GM18873 (cell line): ENCODE measurements around the gene CLCN1.
"Not testable (repeated sequence)": the region's sequence is repeated elsewhere in the genome, so short reads cannot be mapped to it uniquely, and the experiment has no call there.

Experiments
- ATAC-seq: cut with Tn5 transposase; IDR thresholded peaks from one replicate; pipeline ENCODE4 v1.9.1; 2021; ENCODE audit warnings: mild to moderate bottlenecking, moderate library complexity, moderate number of reproducible peaks; ENCODE audit not compliant: unreplicated experiment, low FRiP score

CLCN1 gene

DNA sequence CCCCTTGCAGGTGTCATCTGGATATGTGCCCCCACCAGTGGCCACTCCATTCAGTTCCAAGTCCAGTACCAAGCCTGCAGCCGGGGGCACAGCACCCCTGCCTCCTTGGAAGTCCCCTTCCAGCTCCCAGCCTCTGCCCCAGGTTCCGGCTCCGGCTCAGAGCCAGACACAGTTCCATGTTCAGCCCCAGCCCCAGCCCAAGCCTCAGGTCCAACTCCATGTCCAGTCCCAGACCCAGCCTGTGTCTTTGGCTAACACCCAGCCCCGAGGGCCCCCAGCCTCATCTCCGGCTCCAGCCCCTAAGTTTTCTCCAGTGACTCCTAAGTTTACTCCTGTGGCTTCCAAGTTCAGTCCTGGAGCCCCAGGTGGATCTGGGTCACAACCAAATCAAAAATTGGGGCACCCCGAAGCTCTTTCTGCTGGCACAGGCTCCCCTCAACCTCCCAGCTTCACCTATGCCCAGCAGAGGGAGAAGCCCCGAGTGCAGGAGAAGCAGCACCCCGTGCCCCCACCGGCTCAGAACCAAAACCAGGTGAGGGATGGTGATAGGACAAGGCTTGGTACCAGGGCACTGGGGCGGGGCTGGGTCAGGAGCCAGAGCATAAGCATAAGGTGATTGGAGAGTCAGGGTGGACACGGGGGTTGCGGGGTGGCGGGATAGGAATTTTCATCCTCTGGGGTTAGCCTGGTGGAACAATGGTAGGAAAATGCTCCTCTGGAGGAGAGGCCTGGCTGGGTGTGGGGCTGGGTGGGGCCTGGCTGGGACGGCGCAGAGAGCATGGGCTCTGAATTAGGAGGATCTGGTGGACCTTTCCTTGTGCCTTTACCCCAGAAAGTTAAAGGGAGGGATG, 67.1 kb downstream of the CLCN1 start:
- no peak for ATAC-seq

DNA sequence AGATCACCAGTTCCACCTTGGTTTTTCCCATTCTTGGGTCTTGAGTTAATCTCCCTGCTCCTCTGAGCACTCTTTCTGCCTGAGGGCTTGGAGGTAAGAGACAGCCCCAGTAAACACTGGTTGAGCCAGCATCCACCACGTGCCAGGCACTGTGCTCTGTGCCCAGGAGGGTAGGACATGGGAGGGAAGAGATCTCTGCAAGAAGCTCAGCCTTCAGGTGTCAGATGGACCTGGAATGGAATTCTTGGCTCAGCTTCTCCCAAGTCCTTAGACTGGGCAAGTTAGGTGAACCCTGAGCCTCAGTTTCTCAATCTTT, 67.7 kb downstream of the CLCN1 start:
- no peak for ATAC-seq

DNA sequence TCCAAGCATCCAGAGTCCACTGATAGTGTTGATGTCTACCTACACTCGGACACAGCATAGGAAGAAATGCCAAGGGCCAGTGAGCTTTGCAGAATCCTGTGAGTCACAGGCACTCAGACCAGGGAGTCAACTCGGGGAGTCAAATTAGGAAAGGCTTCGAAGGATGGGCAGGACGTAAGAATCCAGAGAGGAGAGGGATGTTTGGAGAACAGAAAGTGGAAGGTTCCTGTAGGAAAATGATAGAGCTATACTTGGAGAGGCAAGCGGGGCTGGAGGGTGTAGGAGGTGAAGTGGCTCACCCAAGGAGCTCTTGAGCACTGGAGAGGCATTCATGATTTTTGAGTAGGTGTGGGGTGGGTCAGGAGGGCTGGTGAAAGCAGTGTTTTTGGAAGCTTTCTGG, 68.2 kb downstream of the CLCN1 start:
- ATAC-seq = no peak

DNA sequence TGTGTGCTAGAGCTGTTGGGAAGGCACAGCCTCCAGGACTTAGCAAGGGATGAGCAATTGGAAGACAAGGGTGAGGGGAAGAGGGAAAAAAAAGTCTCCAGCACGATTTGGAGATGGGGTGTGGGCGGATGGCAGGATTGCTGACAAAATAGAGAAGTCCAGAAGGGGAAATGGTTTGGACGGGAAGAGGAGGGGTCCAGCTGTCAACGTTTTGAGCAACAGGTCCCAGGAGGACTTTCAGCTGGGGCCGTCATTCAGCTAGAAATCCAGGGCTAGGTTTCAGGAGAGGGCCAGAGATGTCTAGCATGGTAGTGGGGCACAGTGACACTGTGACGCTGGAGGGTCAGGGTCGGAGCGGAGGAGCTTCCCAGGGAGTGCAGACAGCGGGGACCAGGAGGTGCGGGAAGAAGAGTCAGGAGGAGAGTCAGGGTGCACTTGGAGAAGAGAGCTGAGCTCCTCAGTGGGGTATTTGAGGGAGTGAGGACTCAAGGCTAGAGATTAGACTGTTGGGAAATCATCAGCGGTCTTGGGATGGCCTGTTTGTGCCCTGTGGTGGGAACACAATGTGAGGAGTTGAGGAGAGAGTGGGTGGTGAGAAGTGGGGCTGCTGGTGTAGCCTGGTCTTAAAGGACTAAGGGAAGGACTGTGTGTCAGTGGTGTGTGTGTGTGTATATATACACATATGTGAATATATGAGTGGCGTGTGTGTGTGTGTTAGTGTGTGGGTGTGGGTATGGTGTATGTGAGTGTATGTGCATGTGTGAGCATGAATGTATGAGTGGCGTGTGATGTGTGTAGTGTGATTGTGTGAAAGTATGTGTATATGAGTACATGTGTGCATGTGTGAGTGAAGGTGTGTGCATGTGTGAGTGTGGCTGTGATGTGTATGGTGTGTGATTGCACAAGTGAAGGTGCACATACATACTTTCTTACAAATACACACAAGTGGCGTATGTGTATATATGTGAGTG, 69.0 kb downstream of the CLCN1 start:
- ATAC-seq = no peak

DNA sequence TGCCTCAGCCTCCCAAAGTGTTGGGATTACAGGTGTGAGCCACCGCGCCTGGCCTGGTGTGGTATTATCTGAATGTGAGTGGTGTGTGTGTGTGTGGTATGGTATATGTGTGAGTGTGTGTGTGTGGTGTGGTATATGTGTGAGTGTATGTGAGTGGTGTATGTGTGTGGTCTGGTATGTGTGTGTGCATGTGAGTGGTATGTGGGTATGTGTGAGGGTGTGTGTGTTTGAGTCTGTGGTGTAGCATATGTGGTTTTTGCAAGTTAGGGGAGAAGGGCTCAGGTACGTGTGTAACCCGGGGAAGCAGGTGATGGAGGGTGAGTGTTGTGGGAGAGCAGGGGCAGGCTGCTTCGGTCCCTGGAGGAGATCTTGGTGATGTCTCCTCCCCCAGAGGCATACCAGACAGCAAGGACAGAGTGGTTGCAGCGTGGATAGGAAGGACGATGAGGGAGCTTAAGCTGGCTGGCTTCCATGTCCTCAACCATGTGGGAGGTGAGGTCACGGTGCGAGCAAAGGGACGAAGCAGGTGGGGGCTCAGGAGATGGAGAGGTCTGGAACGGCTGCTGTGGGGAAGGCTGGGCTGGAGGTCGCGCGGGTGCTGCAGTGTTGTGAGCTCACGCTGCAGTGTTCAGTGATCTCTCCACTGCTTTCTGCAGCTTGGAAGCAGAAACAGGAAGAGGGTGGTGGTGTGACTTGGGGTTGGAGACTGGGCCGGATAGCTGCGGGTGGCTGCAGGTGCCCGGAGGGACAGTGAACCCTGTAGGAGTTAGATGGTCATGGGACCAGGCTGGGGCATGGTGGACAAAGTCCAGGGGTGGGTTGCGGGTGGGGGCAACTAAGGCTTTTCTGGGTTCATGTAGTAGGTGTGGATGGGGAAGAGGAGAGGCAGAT, 70.2 kb downstream of the CLCN1 start:
- no peak for ATAC-seq

DNA sequence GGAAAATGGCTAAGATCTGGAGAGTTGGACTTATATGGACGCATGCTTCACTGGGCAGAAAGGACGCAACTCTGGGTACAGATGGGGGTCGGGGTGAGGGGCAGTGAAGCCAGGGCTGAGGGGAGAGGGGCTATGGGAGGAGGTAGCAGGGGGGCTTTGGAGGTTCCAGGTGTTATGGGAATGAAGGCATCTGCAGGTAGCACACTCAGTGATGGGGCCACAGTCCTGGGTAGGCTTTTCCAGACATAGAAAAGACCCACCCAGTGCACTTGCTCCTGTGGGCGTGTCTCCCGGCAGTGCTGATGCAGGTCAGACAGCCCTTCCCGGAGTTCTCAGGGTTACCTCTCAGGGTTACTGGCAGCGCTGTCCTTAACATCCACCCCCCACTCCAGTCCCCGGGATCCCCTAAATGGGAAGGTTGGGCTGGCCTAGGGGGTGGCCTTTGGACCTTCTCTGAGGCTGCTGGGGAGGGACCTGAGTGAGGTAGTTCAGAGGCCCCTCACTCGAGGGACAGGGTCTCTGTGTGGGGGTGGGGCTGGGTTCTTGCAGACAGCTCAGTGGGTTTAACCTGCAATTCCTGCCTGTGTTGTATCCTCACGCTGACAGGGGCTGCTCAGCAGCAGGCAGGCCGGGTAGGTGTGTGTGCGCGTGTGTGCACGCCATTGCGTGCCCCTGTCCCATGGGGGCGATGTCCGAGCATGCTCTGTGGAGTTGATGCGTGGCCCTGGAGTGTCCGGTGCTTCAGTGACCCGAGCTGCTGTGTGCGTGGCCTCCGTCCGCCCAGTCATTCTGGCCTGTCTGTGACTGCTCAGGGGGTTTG, 71.5 kb downstream of the CLCN1 start:
- ATAC-seq = no peak

DNA sequence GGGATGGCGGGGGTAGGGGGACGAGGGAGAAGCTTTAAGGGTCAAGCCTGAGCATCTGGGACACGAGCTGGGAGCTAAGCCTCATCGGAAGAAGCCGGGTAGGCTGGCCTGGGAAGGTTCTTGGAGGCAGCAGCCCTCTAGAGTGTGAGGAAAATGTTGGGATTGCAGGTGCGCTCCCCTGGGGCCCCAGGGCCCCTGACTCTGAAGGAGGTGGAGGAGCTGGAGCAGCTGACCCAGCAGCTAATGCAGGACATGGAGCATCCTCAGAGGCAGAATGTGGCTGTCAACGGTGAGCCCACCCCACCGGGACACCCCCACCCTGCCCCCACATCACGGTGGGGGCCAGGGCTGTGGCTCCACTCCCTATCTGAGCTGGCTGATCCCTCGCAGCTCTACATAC, 72.1 kb downstream of the CLCN1 start:
- no peak for ATAC-seq

DNA sequence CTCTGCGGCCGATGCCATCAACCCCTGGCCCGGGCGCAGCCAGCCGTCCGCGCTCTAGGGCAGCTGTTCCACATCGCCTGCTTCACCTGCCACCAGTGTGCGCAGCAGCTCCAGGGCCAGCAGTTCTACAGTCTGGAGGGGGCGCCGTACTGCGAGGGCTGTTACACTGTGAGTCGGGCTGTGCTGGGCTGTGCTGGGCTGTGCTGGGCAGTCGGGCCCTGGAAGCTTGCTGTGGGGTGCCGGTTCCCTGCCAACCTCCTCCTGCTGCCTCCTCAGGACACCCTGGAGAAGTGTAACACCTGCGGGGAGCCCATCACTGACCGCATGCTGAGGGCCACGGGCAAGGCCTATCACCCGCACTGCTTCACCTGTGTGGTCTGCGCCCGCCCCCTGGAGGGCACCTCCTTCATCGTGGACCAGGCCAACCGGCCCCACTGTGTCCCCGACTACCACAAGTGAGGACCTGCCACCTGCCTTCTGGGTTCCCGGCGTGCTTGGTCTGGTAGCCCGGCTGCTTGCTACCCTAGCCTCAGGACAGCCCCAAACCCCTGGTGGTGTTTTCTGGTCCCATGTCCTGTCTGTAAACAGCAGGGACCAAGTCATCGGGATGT, 72.7 kb downstream of the CLCN1 start:
- no peak for ATAC-seq

DNA sequence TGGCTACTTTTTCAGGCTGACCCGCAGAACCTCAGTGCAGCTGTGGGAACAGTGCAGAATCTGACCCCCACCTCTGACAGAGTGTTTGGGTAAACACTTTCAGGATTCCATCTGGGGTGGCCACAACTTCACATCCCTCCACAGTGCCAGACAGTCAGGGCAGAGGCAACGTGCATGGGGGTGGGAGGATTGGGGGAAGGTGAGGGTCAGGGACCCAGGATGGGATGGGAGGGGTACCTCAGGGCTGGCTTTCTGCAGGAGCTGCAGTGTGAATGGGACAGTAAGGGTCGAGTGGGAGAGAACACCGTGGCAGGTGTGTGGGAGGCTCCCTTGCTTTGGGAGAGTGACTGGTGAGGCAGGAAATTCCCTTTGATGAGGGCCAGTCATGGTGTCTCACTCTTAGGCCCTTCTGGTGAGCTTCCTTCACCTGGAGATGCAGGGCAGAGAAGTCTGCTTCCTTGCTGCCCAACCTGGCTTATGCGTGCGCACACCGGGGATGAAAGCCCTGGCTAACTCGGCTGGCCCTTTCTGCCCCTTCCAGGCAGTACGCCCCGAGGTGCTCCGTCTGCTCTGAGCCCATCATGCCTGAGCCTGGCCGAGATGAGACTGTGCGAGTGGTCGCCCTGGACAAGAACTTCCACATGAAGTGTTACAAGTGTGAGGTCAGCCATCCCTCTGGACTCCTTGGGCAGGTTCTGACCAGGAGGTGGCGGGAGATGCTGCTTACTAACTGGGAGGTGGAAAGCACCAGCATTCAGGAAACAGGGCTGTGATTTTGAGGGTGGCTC, 73.6 kb downstream of the CLCN1 start:
- no peak for ATAC-seq

DNA sequence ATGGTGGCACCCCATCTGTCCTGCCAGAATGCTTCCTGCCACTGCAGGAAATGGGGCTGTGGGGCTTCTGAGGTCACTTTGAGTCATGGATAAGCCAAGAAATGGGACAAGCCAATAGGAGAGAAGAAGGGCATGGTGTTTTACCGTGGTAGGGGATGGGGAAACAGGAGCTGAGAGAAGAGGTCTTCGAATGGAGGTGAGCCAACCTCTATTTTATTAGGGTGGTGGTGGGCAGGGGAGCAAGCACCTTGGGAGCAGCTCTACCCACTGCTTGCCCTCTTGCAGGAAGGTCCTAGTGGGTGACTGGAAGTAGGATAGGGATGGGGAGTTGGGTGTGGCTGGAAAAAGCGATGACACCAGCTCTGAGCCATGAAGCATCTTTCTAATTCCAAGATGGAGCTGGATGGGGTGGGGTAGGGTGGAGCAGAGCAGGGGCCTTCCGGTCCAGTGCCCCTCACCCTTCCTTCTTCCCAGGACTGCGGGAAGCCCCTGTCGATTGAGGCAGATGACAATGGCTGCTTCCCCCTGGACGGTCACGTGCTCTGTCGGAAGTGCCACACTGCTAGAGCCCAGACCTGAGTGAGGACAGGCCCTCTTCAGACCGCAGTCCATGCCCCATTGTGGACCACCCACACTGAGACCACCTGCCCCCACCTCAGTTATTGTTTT, 74.3 kb downstream of the CLCN1 start:
- ATAC-seq = no peak

DNA sequence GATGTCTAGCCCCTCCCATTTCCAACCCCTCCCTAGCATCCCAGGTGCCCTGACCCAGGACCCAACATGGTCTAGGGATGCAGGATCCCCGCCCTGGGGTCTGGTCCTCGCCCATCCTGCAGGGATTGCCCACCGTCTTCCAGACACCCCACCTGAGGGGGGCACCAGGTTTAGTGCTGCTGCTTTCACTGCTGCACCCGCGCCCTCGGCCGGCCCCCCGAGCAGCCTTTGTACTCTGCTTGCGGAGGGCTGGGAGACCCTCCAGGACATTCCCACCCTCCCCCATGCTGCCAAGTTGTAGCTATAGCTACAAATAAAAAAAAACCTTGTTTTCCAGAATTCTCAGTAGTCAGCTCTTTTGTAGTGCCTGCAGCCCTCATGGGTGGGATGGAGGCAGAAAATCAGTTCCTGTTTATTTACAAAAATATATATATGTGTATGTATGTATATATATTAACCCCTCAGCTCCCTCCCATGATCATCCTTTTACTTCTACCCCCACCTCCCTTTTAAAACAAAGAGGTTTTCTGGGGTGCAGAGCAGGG, 74.9 kb downstream of the CLCN1 start:
- no peak for ATAC-seq

DNA sequence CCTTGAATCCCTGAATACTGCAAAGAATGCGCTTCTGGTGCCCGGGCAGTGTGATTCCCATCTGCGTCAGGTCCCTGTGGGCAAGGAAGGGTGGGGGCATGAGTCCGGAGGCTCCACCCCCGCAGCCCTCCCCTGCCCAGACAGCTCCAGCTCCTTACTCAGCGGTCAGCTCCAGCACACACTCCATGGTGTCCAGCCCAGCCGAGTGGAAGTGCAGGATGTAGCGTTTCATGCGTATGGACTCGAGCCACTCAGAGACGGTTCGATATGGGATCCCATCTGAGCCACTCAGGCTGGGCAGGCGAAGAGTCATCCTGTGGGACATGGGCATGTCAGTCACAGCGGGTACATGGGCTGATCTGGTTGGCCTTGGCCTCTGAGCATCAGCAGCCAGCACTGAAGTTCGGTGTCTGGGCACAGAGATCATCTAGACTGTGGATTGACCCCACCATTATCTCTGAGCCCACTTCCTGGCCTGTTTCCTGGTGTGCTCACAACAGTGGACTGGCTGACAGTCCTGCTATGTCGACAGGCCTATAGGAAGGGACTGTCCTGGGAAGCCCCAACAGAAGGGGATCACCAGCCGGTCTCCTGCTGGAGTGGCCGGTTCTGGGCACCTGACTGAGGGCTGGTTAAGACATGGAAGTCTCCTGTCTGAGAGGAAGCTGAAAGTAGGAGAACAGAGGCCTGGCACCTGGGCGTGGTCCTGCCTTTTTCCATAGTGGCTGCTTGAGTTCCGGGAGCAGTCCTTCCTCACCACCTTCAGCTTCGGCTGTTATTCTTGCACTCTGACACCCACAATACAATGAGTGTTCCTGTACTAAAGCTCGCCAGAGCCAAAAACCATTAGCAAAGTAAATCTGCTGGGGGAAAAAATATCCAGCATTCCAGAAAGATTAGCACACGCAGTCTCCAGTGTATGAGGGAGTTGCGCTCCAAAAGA, 75.8 kb downstream of the CLCN1 start:
- ATAC-seq = no peak

DNA sequence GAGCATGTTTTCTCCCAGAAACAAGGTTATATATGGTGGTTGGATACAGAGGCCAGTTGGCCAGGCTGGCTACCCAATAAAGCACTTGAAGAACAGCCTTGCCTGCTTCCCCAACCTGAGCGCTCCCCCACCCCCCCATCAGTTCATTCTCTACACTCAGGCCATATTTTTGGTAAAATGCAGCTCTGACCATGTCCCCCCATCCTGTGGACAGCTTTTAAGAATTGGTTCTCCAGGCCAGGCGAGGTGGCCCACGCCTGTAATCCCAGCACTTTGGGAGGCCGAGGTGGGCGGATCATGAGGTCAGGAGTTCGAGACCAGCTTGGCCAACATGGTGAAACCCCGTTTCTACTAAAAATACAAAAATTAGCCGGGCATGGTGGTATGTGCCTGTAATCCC, 76.5 kb downstream of the CLCN1 start:
- not testable (repeated sequence) for ATAC-seq

DNA sequence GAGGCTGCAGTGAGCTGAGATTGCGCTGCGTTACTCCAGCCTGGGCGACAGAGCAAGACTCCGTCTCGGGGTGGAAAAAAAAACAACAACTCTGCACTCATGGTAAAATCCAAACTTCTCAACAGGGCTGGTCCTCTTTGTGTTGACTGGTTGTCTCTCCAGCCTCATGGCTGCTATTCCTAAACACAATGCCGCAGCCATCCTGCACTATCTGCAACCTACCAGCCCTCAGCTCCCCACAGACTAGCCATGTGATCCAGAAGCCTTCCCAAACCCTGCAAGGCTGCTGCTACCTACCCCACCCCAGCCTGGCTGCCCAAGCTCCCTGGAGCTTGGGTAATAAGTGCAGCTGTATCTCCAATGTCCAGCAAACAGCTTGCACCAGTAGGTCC, 77.0 kb downstream of the CLCN1 start:
- no peak for ATAC-seq

DNA sequence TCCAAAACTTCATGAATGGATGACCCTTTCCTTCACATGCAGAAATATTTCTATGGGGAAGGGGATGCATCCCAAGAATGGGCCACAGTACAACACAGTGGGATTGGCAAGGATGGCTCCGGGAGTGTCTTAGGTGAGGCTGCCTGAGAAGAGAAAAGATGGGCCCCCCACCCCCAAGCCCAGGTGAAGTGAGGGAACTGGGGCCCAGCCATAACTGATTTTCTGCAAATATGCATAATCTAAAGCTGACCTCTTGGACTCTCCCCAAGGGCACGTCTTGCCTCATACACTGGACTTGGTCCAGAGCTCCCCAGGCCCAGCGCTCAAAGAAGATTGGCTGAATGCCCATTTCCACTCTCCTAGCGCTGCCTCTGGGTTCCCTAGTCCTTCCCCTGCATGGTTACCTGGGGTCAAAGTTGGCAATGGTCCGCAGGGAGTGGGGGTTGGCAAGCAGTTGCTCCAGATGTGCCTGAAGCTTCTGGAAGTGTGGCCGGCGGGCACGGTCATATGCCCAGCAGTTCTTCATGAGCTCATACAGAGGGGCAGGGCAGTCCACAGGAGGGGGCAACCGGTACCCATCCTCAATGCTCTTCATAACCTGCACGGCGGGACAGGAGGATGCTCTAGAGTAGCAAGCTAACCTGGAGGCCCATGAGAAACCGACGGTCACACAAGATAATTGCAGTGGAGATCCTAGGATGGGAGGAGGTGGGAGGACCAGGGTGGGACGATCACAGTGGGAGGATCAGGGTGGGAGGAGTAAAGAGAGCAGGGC, 77.5 kb downstream of the CLCN1 start:
- ATAC-seq = no peak

DNA sequence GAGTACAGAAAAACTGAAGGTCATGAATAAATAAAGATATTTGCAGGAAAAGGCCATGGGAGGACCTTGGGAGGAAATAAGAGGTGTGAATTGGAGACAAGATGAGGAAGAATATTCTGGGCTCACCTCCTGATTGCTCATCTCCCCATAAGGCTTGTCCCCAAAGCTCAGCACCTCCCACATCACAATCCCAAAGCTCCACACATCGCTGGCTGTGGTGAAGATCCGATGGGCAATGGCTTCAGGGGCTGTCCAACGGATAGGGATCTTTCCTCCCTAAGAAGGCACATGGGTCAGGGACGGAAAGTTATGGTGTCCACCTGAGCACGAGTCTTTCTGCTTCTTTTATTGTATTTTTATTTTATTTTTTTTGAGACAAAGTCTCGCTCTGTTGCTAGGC, 78.2 kb downstream of the CLCN1 start:
- no peak for ATAC-seq
